Left lung (tissue), 10 donors: Measurements from ENCODE around the gene TMEM132A. TPM values are rescaled to one million over a fixed set of nuclear protein-coding genes. Genes with fewer than 3 reads are reported as not detected.
A peak's percentile ranks its signal among the peaks of the same experiment; 100 is the strongest.

ENCODE experiments used
- ATAC-seq: fragments of 200-7000 bp; cut with Tn5 transposase; one replicate; pipeline ENCODE4 v1.9.1; 2020; ENCODE audit warnings: moderate library complexity
- DNase-seq, 4 donors: peaks; one replicate each; pipeline ENCODE4 v3.0.0-alpha.2; 2013 to 2020
- H3K27ac ChIP-seq, 2 donors: fragments of 200-600 bp; sonication (generic) in 1 of 2; one replicate each; pipeline versions ENCODE4 v1.5.0 to v1.8.0; 2020 to 2021
- H3K27me3 ChIP-seq, 2 donors: fragments of 200-600 bp; sonication (generic) in 1 of 2; one replicate each; pipeline versions ENCODE4 v1.5.0 to v1.8.0; 2020 to 2021
- H3K36me3 ChIP-seq, 2 donors: fragments of 200-600 bp; sonication (generic) in 1 of 2; one replicate each; pipeline versions ENCODE4 v1.5.0 to v1.8.0; 2020 to 2021
- H3K4me1 ChIP-seq, 2 donors: fragments of 200-600 bp; one replicate each; pipeline ENCODE4 v1.8.0; 2021
- H3K4me3 ChIP-seq, 2 donors: fragments of 200-600 bp; sonication (generic) in 1 of 2; one replicate each; pipeline versions ENCODE4 v1.5.0 to v1.8.0; 2020 to 2021; ENCODE audit warnings: mild to moderate bottlenecking in 1 of 2
- H3K9me3 ChIP-seq, 2 donors: fragments of 200-600 bp; sonication (generic) in 1 of 2; one replicate each; pipeline versions ENCODE4 v1.5.0 to v1.8.0; 2020 to 2021
- CTCF ChIP-seq, 2 donors: fragments of 200-600 bp; sonication (generic) in 1 of 2; IDR thresholded peaks; one replicate each; pipeline versions ENCODE4 v1.5.0 to v1.8.0; 2021; ENCODE audit warnings: antibody characterized with exemption in 2 of 2
- intact Hi-C, 2 donors: fragments of 100-400 bp; cut with DNase I; formaldehyde crosslinking; loops; one replicate each; pipeline versions ENCODE4 v1.11.2 to v1.14.2; 2022
- polyA plus RNA-seq, 6 donors: library from polyadenylated mRNA; unstranded; fragments of 120-200 nt; gene quantifications; one replicate each; pipeline ENCODE4 v1.2.1, GENCODE V29; 2013; ENCODE audit not compliant: insufficient read length in 6 of 6
- total RNA-seq, 2 donors: library from RNA; stranded (reverse); fragmentation: NEBNext Ultra II Directional; extraction: Animal tissue kit (Norgen Biotek cat#: 25700); gene quantifications; one replicate each; pipeline ENCODE4 v1.2.1, GENCODE V29; 2021
- donor health status: DM: no; HTN: yes; CAD: no.
- donor health status: DM: no; HTN: no; CAD: no.

TMEM132A gene
- total and polyA plus RNA-seq, 8 donors = 12.3 to 67.8 (median 43.2) TPM

DNA sequence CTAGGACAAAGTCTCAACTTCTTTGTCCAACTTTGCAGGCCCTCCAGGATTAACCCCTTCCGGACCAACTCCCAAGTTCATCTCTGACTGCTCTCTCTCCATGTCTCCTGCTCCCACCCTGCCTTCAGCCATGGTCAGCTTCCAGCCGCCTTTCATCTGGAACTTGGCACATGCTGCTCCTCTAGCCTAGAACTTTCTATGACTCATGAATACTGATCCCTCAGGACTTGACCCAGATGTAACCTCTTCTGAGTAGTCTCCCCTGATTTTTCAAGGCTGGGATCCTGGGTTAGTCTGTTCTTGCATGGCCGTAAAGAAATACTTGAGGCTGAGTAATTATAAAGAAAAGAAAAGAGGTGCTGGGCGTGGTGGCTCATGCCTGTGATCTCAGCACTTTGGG, 32.9 kb downstream of the TMEM132A start:
- Histone ChIP-seq H3K4me3 (no peak overlapping the region), H3K27me3 (peaks cover 0 to 30% of the 10 kb centered on the region in 2 donors), H3K4me1 (peaks cover 3 to 36% of the 10 kb centered on the region in 2 donors), H3K27ac (no peak overlapping the region), H3K9me3 (no peaks in the 10 kb centered on the region), H3K36me3 (no peaks in the 10 kb centered on the region)
- intact Hi-C loops = no loop called here
- DNase-seq = no peak
- no peak for ATAC-seq
- no peak for TF ChIP-seq CTCF (IDR thresholded peaks at IDR 0.05)

DNA sequence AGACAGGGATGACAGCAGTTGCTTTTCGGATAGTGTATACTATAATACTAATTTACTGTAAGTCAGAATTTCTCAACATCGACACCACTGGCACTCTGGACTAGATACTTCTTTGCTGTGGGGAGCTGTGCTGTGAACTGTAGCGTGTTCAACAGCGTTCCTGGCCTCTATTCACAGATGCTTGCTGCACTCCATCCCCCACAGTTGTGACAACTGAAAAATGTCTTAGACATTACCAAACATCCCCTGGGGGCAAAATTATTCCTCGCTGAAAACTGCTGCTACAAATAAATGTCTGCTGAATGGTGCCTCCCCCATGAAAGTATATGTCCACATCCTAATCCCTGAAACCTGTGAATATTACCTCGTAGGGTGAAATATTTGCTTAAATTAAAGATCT, 35.2 kb downstream of the TMEM132A start:
- DNase-seq (no peak), ATAC-seq (no peak)
- no peaks in the 10 kb centered on the region for H3K36me3 ChIP-seq

GRCh38 chr11:60960405-60960804, 36.1 kb downstream of the TMEM132A start:
- Histone ChIP-seq H3K36me3 (no peaks in the 10 kb centered on the region), H3K27me3 (peaks cover 0 to 32% of the 10 kb centered on the region in 2 donors), H3K27ac (no peak overlapping the region), H3K9me3 (no peaks in the 10 kb centered on the region), H3K4me1 (peaks cover 0 to 7% of the 10 kb centered on the region in 2 donors), H3K4me3 (no peak overlapping the region)
- DNase-seq = no peak
- TF ChIP-seq CTCF (IDR thresholded peaks at IDR 0.05) = no peak
- intact Hi-C loops = no loop called here
- ATAC-seq = no peak

More for the DNA sequence above, 35.2 kb downstream of the TMEM132A start:
- no peak overlapping the region for H3K4me3 ChIP-seq
- no peak overlapping the region for H3K27ac ChIP-seq
- H3K9me3 ChIP-seq = no peaks in the 10 kb centered on the region
- TF ChIP-seq CTCF (IDR thresholded peaks at IDR 0.05) = no peak
- intact Hi-C loops = no loop called here
- peaks cover 0 to 13% of the 10 kb centered on the region in 2 donors for H3K4me1 ChIP-seq
- H3K27me3 ChIP-seq = peaks cover 0 to 32% of the 10 kb centered on the region in 2 donors

DNA sequence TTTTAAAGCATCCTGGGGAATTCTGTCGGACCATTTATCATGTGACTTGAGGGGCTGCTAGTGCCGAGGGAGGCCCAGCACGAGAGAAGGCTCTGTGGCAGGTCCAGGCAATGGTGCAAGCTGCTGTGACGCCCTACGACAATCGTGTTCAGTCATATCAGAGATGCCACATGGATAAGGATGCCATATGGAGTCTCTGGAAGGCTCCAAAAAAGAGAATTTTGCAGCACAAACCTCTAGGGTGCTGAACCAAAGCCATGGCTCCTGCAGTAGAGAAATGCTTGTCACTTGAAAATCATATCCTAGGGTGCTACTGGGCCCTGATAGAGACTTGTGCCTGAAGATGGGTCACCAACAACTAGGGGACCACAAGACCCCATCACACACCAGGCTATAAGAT, 40.5 kb downstream of the TMEM132A start:
- intact Hi-C loops = no loop called here
- no peak overlapping the region for H3K4me3 ChIP-seq
- DNase-seq = no peak
- no peak overlapping the region for H3K27ac ChIP-seq
- peaks cover 0 to 26% of the 10 kb centered on the region in 2 donors for H3K27me3 ChIP-seq
- ATAC-seq = no peak
- H3K4me1 ChIP-seq = no peaks in the 10 kb centered on the region
- no peaks in the 10 kb centered on the region for H3K36me3 ChIP-seq
- H3K9me3 ChIP-seq = peaks cover 0 to 8% of the 10 kb centered on the region in 2 donors
- TF ChIP-seq CTCF (IDR thresholded peaks at IDR 0.05) = no peak

- ATAC-seq (peak; percentile 44), DNase-seq (no peak)
- H3K27me3 ChIP-seq = peaks cover 0 to 17% of the 10 kb centered on the region in 2 donors
- TF ChIP-seq CTCF (IDR thresholded peaks at IDR 0.05) = no peak
- intact Hi-C loops = no loop called here
- peaks cover 0 to 6% of the 10 kb centered on the region in 2 donors for H3K4me1 ChIP-seq
- peaks cover 0 to 8% of the 10 kb centered on the region in 2 donors for H3K9me3 ChIP-seq
- H3K36me3 ChIP-seq = no peaks in the 10 kb centered on the region
- H3K27ac ChIP-seq = no peak overlapping the region
- H3K4me3 ChIP-seq = no peak overlapping the region
These were observed 42.6 kb downstream of the TMEM132A start for GRCh38 chr11:60966890-60967289.
